HG03432 (cell line): ENCODE measurements around the gene CLUH.
"Not testable (repeated sequence)": the region's sequence is repeated elsewhere in the genome, so short reads cannot be mapped to it uniquely, and the experiment has no call there.

Experiments used
- ATAC-seq: cut with Tn5 transposase; IDR thresholded peaks from one replicate; pipeline ENCODE4 v1.9.1; 2021; ENCODE audit warnings: mild to moderate bottlenecking, moderate library complexity; ENCODE audit not compliant: unreplicated experiment

The CLUH gene

GRCh38 chr17:2688351-2689342, 22.9 kb downstream of the CLUH start:
- no peak for ATAC-seq

GRCh38 chr17:2687074-2687418, 24.5 kb downstream of the CLUH start:
- ATAC-seq, result no peak

GRCh38 chr17:2685696-2686095, 25.9 kb downstream of the CLUH start:
- ATAC-seq, result no peak

- ATAC-seq, result no peak
These were observed 27.0 kb downstream of the CLUH start for GRCh38 chr17:2684549-2684948.

- no peak for ATAC-seq
These were observed 27.7 kb downstream of the CLUH start for GRCh38 chr17:2683912-2684311.

- ATAC-seq, result no peak
These were observed 29.2 kb downstream of the CLUH start for GRCh38 chr17:2682176-2682938.

GRCh38 chr17:2681650-2682049, 29.9 kb downstream of the CLUH start:
- no peak for ATAC-seq

- no peak for ATAC-seq
These were observed 30.6 kb downstream of the CLUH start for GRCh38 chr17:2680961-2681360.

GRCh38 chr17:2679247-2679646, 32.3 kb downstream of the CLUH start:
- ATAC-seq, result not testable (repeated sequence)

GRCh38 chr17:2672026-2672425, 39.5 kb downstream of the CLUH start:
- ATAC-seq, result no peak

GRCh38 chr17:2660410-2660809, 51.2 kb downstream of the CLUH start:
- not testable (repeated sequence) for ATAC-seq

GRCh38 chr17:2659337-2659736, 52.2 kb downstream of the CLUH start:
- ATAC-seq, result not testable (repeated sequence)

GRCh38 chr17:2656283-2656682, 55.3 kb downstream of the CLUH start:
- ATAC-seq, result no peak

GRCh38 chr17:2655546-2655945, 56.0 kb downstream of the CLUH start:
- ATAC-seq, result no peak

- ATAC-seq, result not testable (repeated sequence)
These were observed 58.7 kb downstream of the CLUH start for GRCh38 chr17:2652911-2653310.

- no peak for ATAC-seq
These were observed 62.4 kb downstream of the CLUH start for GRCh38 chr17:2649191-2649590.

GRCh38 chr17:2647957-2648356, 63.6 kb downstream of the CLUH start:
- ATAC-seq, result no peak

- no peak for ATAC-seq
These were observed 66.6 kb downstream of the CLUH start for GRCh38 chr17:2644971-2645370.
